GM12878 (cell line): ENCODE measurements around the gene CDH8. TPM values are rescaled to one million over a fixed set of nuclear protein-coding genes. Genes with fewer than 3 reads are reported as not detected.

Experiments used
- ATAC-seq: fragments of 200-7000 bp; cut with Tn5 transposase; 3 replicates; pipeline ENCODE4 v1.9.1; 2020; ENCODE audit warnings: mild to moderate bottlenecking, moderate library complexity
- BruUV-seq: library from RNA; stranded (reverse); fragments of 400-500 nt; replicated peaks from 2 replicates; lab custom pipeline; 2021; lab: Mats Ljungman, UMichigan
- CTCF ChIA-PET: fragments of 300-600 bp; sonication (Branson Sonifier 250); formaldehyde crosslinking; extraction: SDS; loops from one replicate; lab custom pipeline; 2021; ENCODE audit warnings: inconsistent platforms; lab: Yijun Ruan, JAX
- POLR2A ChIA-PET: fragments of 350-600 bp; formaldehyde crosslinking; extraction: SDS; loops from one replicate; lab custom pipeline; 2021; ENCODE audit warnings: inconsistent platforms; lab: Charles Lee
- RAD21 ChIA-PET: fragments of 300-600 bp; sonication (Branson Sonifier 250); formaldehyde crosslinking; loops from one replicate; lab custom pipeline; 2023; ENCODE audit warnings: antibody characterized with exemption; ENCODE audit not compliant: unreplicated experiment; lab: Charles Lee
- SMC1A ChIA-PET: fragments of 300-600 bp; sonication (Branson Sonifier 250); formaldehyde crosslinking; loops from one replicate; lab custom pipeline; 2023; ENCODE audit not compliant: unreplicated experiment, uncharacterized antibody; lab: Charles Lee
- DNase-seq: peaks from one replicate; pipeline ENCODE4 v3.0.0-alpha.2; 2011; ENCODE audit warnings: low read depth, low spot score
- FAIRE-seq: peaks from 3 replicates; lab custom pipeline; 2011; peaks lifted over from hg19 to GRCh38; lab: Jason Lieb, UNC
- H2AFZ ChIP-seq: 2 replicates; pipeline ENCODE4 v1.6.0; 2011; ENCODE audit warnings: low read depth, low read length, control low read depth; ENCODE audit not compliant: control insufficient read depth
- H3K27ac ChIP-seq: 2 replicates; pipeline ENCODE4 v1.5.1; 2011; ENCODE audit warnings: control low read depth; ENCODE audit not compliant: control insufficient read depth, insufficient read depth
- H3K27me3 ChIP-seq, 2 experiments: replicated peaks in 1 of 2; 2 replicates each; pipeline versions ENCODE4 v1.6.0 to v1.6.1; 2011; ENCODE audit warnings: low read length in 1 of 2; ENCODE audit not compliant: control insufficient read depth in 2 of 2, insufficient read depth in 2 of 2
- H3K36me3 ChIP-seq, 2 experiments: 2 replicates each; pipeline ENCODE4 v1.5.1; 2011; ENCODE audit warnings: low read length in 1 of 2; ENCODE audit not compliant: control insufficient read depth in 2 of 2, insufficient read depth in 2 of 2
- H3K4me1 ChIP-seq: 2 replicates; pipeline ENCODE4 v1.6.1; 2011; ENCODE audit warnings: mild to moderate bottlenecking, low read length, moderate library complexity, mixed read lengths; ENCODE audit not compliant: control insufficient read depth, insufficient read depth
- H3K4me2 ChIP-seq: 2 replicates; pipeline ENCODE4 v1.6.0; 2011; ENCODE audit warnings: control low read depth; ENCODE audit not compliant: control insufficient read depth, insufficient read depth
- H3K4me3 ChIP-seq: fragments of 200-600 bp; sonication (generic); 2 replicates; pipeline ENCODE4 v1.5.1; 2016
- H3K79me2 ChIP-seq: 2 replicates; pipeline ENCODE4 v1.6.0; 2011; ENCODE audit warnings: low read length; ENCODE audit not compliant: control insufficient read depth, insufficient read depth
- H3K9ac ChIP-seq: 2 replicates; pipeline ENCODE4 v1.8.0; 2011; ENCODE audit warnings: low read length, control low read depth, mixed read lengths; ENCODE audit not compliant: control insufficient read depth, insufficient read depth
- H3K9me3 ChIP-seq: replicated peaks from 3 replicates; pipeline ENCODE4 v1.5.1; 2011; ENCODE audit warnings: mild to moderate bottlenecking, low read length; ENCODE audit not compliant: control insufficient read depth, insufficient read depth
- H4K20me1 ChIP-seq: 2 replicates; pipeline ENCODE4 v1.6.0; 2011; ENCODE audit not compliant: control insufficient read depth, insufficient read depth
- ASH2L ChIP-seq: fragments of 300-600, 200-600 bp; sonication (generic); IDR thresholded peaks from 2 replicates; pipeline ENCODE4 v1.6.1; 2017; ENCODE audit warnings: low read depth, mild to moderate bottlenecking, borderline replicate concordance
- CTCF ChIP-seq, 3 experiments: IDR thresholded peaks in 2 of 3; conservative IDR thresholded peaks in 1 of 3; 2 replicates each; pipeline ENCODE4 v1.5.1; 2011; ENCODE audit warnings: low read depth in 3 of 3, low read length in 3 of 3, mild to moderate bottlenecking in 3 of 3, control low read depth in 2 of 3, moderate library complexity in 2 of 3, inconsistent platforms in 1 of 3, mixed read lengths in 1 of 3; ENCODE audit not compliant: control insufficient read depth in 2 of 3, insufficient read depth in 1 of 3; ENCODE audit errors: extremely low read depth in 1 of 3
- ETV6 ChIP-seq, 2 experiments: fragments of 450-650 bp in 1 of 2; IDR thresholded peaks in 1 of 2; conservative IDR thresholded peaks in 1 of 2; 2 replicates each; pipeline ENCODE4 v1.6.1; 2014; ENCODE audit warnings: antibody characterized with exemption in 1 of 2, borderline replicate concordance in 1 of 2, low read depth in 1 of 2, mild to moderate bottlenecking in 1 of 2, moderate library complexity in 1 of 2
- KDM1A ChIP-seq: fragments of 200-600 bp; sonication (generic); IDR thresholded peaks from 2 replicates; pipeline ENCODE4 v1.6.1; 2016; ENCODE audit warnings: borderline replicate concordance
- LARP7 ChIP-seq: fragments of 450-650 bp; IDR thresholded peaks from 2 replicates; pipeline ENCODE4 v1.6.1; 2017; ENCODE audit warnings: mild to moderate bottlenecking
- NFIC ChIP-seq: IDR thresholded peaks from 2 replicates; pipeline ENCODE4 v1.6.1; 2012; ENCODE audit warnings: low read depth, mild to moderate bottlenecking, inconsistent platforms, low read length, moderate library complexity
- NFXL1 ChIP-seq: fragments of 450-650 bp; IDR thresholded peaks from 2 replicates; pipeline ENCODE4 v1.6.1; 2017; ENCODE audit warnings: antibody characterized with exemption, mild to moderate bottlenecking, borderline replicate concordance
- NR2C1 ChIP-seq: fragments of 450-650 bp; IDR thresholded peaks from 2 replicates; pipeline ENCODE4 v1.6.1; 2017; ENCODE audit warnings: antibody characterized with exemption, mild to moderate bottlenecking, moderate library complexity
- NR2F1 ChIP-seq: fragments of 450-650 bp; conservative IDR thresholded peaks from 2 replicates; pipeline ENCODE4 v1.6.1; 2017; ENCODE audit warnings: mild to moderate bottlenecking
- RB1 ChIP-seq: fragments of 450-650 bp; formaldehyde crosslinking; IDR thresholded peaks from 2 replicates; pipeline ENCODE4 v1.6.1; 2017; ENCODE audit warnings: mild to moderate bottlenecking, borderline replicate concordance
- RUNX3 ChIP-seq: IDR thresholded peaks from 2 replicates; pipeline ENCODE4 v1.6.1; 2012; ENCODE audit warnings: low read length, inconsistent platforms
- SIN3A ChIP-seq: IDR thresholded peaks from 2 replicates; pipeline ENCODE4 v1.6.1; 2012; ENCODE audit warnings: low read depth, low read length, improper control_type of control experiment
- ZNF384 ChIP-seq: IDR thresholded peaks from 2 replicates; pipeline ENCODE4 v1.6.1; 2012; ENCODE audit warnings: low read depth, mild to moderate bottlenecking, low read length, improper control_type of control experiment, borderline replicate concordance
- ZSCAN29 ChIP-seq: fragments of 450-650 bp; IDR thresholded peaks from 2 replicates; pipeline ENCODE4 v1.6.1; 2017; ENCODE audit warnings: mild to moderate bottlenecking, moderate library complexity
- WGBS: methylation state at CpG from one replicate; pipeline ENCODE4 v1.1.6; 2016; ENCODE audit warnings: low lambda C conversion rate; ENCODE audit not compliant: insufficient replicate concordance, insufficient coverage; ENCODE audit errors: missing lambda C conversion rate; 5-methylcytosine and 5-hydroxymethylcytosine counted together
- in situ Hi-C: fragments of 300-500 bp; cut with MboI; formaldehyde crosslinking; loops from 9 replicates; pipeline ENCODE4 v1.14.3; 2018; ENCODE audit warnings: mixed read lengths
- intact Hi-C: fragments of 100-400 bp; cut with micrococcal nuclease; formaldehyde crosslinking; loops from one replicate; pipeline ENCODE4 v1.14.2; 2022; ENCODE audit not compliant: unreplicated experiment
- polyA plus RNA-seq, 11 experiments: library from polyadenylated mRNA; depleted of rRNA in 4 of 11; unstranded in 6 of 11; stranded (reverse) in 5 of 11; fragments of >200 nt; fragmentation: Nextera tagmentation in 4 of 11; fragmentation: Illumina TruSeq in 1 of 11; extraction: Ambion mirVana in 4 of 11; extraction: Trizol in 1 of 11; gene quantifications; 1 replicate in 1 of 11; 2 replicates in 10 of 11; pipeline versions ENCODE4 v1.2.1 to v1.2.3, GENCODE V29; 2011 to 2016; ENCODE audit warnings: inconsistent platforms in 2 of 11, missing spikeins in 2 of 11, low read depth in 1 of 11
- total RNA-seq, 4 experiments: library from RNA; depleted of rRNA in 3 of 4; stranded (reverse); fragments of >200 nt in 3 of 4; fragmentation: Illumina TruSeq in 1 of 4; extraction: Trizol in 1 of 4; gene quantifications; 2 replicates each; pipeline versions ENCODE4 v1.2.1 to v1.2.3, GENCODE V29; 2013 to 2021
- TF ChIP-seq, protein P1 (sequence below): fragments of 450-650 bp; IDR thresholded peaks from 2 replicates; pipeline ENCODE4 v1.6.1; 2018; ENCODE audit warnings: mild to moderate bottlenecking, low read depth, moderate library complexity; ENCODE audit not compliant: partially characterized antibody

Gene CDH8
- total and polyA plus RNA-seq, 10 of the 15 experiments (the other 5 are each of a cell fraction or from before 2014, with no cell fraction given), result 0.13 to 0.68 (median 0.25) TPM; not detected in 3

DNA sequence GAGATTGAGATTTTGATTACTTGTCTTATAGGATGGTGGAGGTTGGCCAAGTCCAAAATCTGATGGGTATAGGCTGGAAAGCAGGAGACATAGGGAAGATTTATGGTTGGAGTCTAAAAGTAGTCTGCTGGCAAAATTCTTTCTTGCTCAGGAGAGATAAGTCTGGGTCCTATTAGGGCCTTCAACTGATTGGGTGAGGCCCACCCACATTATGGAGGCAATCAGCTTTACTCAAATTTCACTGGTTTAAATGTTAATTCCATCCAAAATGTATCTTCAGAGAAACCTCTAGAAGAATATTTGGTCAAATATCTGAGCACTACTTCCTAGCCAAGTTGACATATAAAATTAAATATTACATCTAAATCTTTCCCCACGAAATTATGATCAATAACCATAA lies 31.7 kb upstream of the CDH8 start:
- no peak for ATAC-seq
- no peak overlapping the region for H3K4me3 ChIP-seq
- ChIA-PET SMC1A (no interaction called here), CTCF (interaction anchor here (2.0 kb wide), 1 partner anchor 10 kb away, joined by 11 read pairs; no protein-coding TSS in a partner anchor), POLR2A (no interaction called here), RAD21 (no interaction called here)
- DNase-seq, result no peak
- no peak overlapping the region for H2AFZ ChIP-seq
- intact Hi-C loops (no loop called here), in situ Hi-C loops (no loop called here)
- BruUV-seq, result no TSS peak
- no peak overlapping the region for H3K9ac ChIP-seq
- 5% methylated on average over 1 of the region's 1 CpG for WGBS
- no peak overlapping the region for H3K27ac ChIP-seq
- no peaks in the 10 kb centered on the region for H4K20me1 ChIP-seq
- no peaks in the 10 kb centered on the region for H3K36me3 ChIP-seq
- H3K27me3 ChIP-seq, result no peaks in the 10 kb centered on the region
- no peak for FAIRE-seq
- no peaks in the 10 kb centered on the region for H3K9me3 ChIP-seq
- H3K79me2 ChIP-seq, result no peaks in the 10 kb centered on the region
- no peak overlapping the region for H3K4me2 ChIP-seq
- H3K4me1 ChIP-seq, result no peaks in the 10 kb centered on the region
- TF ChIP-seq RB1, result no peak
- TF ChIP-seq, protein P1, sequence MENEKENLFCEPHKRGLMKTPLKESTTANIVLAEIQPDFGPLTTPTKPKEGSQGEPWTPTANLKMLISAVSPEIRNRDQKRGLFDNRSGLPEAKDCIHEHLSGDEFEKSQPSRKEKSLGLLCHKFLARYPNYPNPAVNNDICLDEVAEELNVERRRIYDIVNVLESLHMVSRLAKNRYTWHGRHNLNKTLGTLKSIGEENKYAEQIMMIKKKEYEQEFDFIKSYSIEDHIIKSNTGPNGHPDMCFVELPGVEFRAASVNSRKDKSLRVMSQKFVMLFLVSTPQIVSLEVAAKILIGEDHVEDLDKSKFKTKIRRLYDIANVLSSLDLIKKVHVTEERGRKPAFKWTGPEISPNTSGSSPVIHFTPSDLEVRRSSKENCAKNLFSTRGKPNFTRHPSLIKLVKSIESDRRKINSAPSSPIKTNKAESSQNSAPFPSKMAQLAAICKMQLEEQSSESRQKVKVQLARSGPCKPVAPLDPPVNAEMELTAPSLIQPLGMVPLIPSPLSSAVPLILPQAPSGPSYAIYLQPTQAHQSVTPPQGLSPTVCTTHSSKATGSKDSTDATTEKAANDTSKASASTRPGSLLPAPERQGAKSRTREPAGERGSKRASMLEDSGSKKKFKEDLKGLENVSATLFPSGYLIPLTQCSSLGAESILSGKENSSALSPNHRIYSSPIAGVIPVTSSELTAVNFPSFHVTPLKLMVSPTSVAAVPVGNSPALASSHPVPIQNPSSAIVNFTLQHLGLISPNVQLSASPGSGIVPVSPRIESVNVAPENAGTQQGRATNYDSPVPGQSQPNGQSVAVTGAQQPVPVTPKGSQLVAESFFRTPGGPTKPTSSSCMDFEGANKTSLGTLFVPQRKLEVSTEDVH, result no peak
- TF ChIP-seq, all 136 proteins: peak for 0

DNA sequence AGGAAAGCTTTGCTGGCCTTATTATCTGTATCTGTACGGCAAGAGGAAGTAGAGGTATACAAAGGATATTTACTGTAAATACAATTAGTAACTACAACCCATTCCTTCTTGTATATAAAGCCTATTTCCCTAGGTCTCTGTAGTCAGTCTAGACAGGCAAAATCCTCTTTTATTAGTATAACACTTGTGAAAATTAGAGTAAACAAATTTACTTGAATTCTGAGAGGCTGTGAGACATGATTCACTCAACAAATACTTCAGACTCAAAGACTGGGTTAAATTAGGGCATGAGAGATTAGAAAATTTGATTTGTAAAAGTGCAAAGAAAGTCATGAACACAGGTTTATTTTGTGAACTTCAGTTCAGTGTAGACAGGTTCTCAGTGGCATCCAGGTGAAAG lies 30.9 kb upstream of the CDH8 start:
- FAIRE-seq (no peak), DNase-seq (no peak), ATAC-seq (no peak)
- BruUV-seq, result no TSS peak
- H3K27ac ChIP-seq, result no peak overlapping the region
- CTCF ChIA-PET, result no interaction called here
- no peak overlapping the region for H3K9ac ChIP-seq
- H4K20me1 ChIP-seq, result no peaks in the 10 kb centered on the region
- no peaks in the 10 kb centered on the region for H3K36me3 ChIP-seq
- no peak overlapping the region for H2AFZ ChIP-seq
- intact Hi-C loops (no loop called here), in situ Hi-C loops (no loop called here)
- RAD21 ChIA-PET, result no interaction called here
- WGBS, result 24% methylated on average over 1 of the region's 1 CpG
- POLR2A ChIA-PET, result no interaction called here
- H3K79me2 ChIP-seq, result no peaks in the 10 kb centered on the region
- no peaks in the 10 kb centered on the region for H3K27me3 ChIP-seq
- H3K4me3 ChIP-seq, result no peak overlapping the region
- no peaks in the 10 kb centered on the region for H3K4me1 ChIP-seq
- SMC1A ChIA-PET, result no interaction called here
- no peaks in the 10 kb centered on the region for H3K9me3 ChIP-seq
- H3K4me2 ChIP-seq, result no peak overlapping the region
- TF ChIP-seq RUNX3 (no peak), LARP7 (no peak), ETV6 (conservative IDR thresholded peaks at IDR 0.05 in 1 of 2, IDR thresholded peaks at IDR 0.05 in 1 of 2; ENCODE audit: borderline replicate concordance in 1 of 2, low read depth in 1 of 2) (no peak), ASH2L (no peak), KDM1A (no peak), NFXL1 (no peak), ZNF384 (no peak), NR2C1 (no peak), SIN3A (no peak), NFIC (no peak), CTCF (IDR thresholded peaks at IDR 0.05 in 2 of 3, conservative IDR thresholded peaks at IDR 0.05 in 1 of 3; ENCODE audit: control insufficient read depth in 2 of 3, extremely low read depth in 1 of 3, insufficient read depth in 1 of 3, low read depth in 3 of 3, low read length in 3 of 3) (no peak), NR2F1 (no peak), ZSCAN29 (no peak)
